Gastroesophageal sphincter (tissue), 3 donors: ENCODE data around the gene DMRTB1.

Experiments
- EP300 ChIP-seq: sonication (generic); formaldehyde crosslinking; IDR thresholded peaks from one replicate; pipeline ENCODE4 v1.6.1; 2017; ENCODE audit warnings: antibody characterized with exemption, mild to moderate bottlenecking
- POLR2A ChIP-seq, 2 donors: fragments of 450-650 bp; IDR thresholded peaks; one replicate each; pipeline ENCODE4 v1.6.1; 2017; ENCODE audit warnings: antibody characterized with exemption in 2 of 2, mild to moderate bottlenecking in 2 of 2, moderate library complexity in 1 of 2
- POLR2AphosphoS5 ChIP-seq: sonication (generic); formaldehyde crosslinking; IDR thresholded peaks from one replicate; pipeline ENCODE4 v1.6.1; 2017; ENCODE audit warnings: antibody characterized with exemption
- TF ChIP-seq, protein P1 (sequence below), 4 experiments: fragments of 200-600 bp in 2 of 4; fragments of 450-650 bp in 2 of 4; sonication (generic) in 1 of 4; IDR thresholded peaks; one replicate each; pipeline ENCODE4 v1.5.1; 2017 to 2019; ENCODE audit warnings: antibody characterized with exemption in 4 of 4, mild to moderate bottlenecking in 2 of 4, moderate library complexity in 2 of 4

DNA sequence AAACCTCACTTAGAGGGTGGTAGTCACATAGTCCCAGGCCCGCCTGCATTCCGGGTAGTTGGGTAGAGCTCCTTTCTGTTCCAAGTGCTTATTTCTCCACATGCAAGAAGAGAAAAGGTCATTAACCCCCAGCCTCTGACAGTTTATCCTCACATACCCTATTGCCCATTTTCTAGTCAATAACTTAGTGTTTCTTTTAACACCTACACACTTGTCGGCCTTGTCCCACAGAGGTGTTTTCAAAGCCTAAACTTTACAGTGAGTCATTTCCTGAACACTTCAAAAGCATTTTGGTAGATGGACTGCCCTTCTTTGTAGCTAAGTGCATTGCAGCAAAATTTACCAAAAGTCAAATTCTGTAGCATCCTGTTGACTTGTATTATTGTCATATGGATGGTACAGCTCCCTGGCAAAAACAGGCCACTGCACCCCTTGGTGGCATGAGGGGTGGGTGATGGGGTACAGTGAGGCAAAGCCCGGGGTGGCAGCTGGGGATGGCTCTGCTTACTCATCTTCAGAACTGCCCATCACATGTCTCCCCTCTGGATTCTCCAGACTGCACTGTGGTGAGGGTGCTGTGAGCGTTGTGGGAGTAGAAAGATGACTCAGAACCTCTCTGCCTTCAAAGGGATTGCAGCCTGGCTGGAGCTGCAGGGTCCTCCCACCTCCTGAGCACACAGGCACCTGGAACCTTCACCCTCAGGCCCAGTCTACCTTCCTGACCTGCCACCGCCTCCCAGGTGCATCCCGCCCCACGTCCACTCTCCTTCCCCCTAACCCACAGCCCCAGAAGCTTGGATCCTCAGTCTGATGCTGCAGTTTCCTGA, 45.8 kb upstream of the DMRTB1 start:
- TF ChIP-seq EP300 (no peak), POLR2A (IDR thresholded peaks at IDR 0.05) (no peak), POLR2AphosphoS5 (no peak)
- TF ChIP-seq, protein P1, sequence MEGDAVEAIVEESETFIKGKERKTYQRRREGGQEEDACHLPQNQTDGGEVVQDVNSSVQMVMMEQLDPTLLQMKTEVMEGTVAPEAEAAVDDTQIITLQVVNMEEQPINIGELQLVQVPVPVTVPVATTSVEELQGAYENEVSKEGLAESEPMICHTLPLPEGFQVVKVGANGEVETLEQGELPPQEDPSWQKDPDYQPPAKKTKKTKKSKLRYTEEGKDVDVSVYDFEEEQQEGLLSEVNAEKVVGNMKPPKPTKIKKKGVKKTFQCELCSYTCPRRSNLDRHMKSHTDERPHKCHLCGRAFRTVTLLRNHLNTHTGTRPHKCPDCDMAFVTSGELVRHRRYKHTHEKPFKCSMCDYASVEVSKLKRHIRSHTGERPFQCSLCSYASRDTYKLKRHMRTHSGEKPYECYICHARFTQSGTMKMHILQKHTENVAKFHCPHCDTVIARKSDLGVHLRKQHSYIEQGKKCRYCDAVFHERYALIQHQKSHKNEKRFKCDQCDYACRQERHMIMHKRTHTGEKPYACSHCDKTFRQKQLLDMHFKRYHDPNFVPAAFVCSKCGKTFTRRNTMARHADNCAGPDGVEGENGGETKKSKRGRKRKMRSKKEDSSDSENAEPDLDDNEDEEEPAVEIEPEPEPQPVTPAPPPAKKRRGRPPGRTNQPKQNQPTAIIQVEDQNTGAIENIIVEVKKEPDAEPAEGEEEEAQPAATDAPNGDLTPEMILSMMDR (IDR thresholded peaks at IDR 0.05), result no peak
